Peyer's patch (tissue), 4 donors: ENCODE measurements around the gene CYP27C1.

Source experiments
- POLR2A ChIP-seq, 2 donors: fragments of 450-650 bp; IDR thresholded peaks; one replicate each; pipeline ENCODE4 v1.5.1; 2017; ENCODE audit warnings: antibody characterized with exemption in 2 of 2, mild to moderate bottlenecking in 2 of 2, moderate library complexity in 2 of 2
- TF ChIP-seq, protein P1 (sequence below), 6 experiments: fragments of 450-650 bp in 4 of 6; fragments of 200-600 bp in 2 of 6; sonication (generic) in 1 of 6; IDR thresholded peaks; one replicate each; pipeline ENCODE4 v1.5.1; 2017 to 2019; ENCODE audit warnings: antibody characterized with exemption in 6 of 6, mild to moderate bottlenecking in 3 of 6, moderate library complexity in 1 of 6

DNA sequence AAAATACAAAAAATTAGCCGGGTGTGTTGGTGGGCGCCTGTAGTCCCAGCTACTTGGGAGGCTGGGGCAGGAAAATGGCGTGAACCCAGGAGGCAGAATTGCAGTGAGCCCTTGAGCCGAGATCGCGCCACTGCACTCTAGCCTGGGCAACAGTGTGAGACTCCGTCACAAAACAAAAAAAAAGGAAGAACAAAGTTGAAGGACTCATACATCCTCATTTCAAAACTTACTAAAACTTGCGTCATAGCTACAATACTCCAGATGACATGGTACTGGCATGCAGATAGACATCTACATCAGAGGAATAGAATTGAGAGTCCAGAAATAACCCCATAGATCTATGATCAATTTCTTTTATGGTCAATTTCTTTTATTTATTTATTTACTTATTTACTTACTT is 13.6 kb upstream of the CYP27C1 start:
- TF ChIP-seq, protein P1, sequence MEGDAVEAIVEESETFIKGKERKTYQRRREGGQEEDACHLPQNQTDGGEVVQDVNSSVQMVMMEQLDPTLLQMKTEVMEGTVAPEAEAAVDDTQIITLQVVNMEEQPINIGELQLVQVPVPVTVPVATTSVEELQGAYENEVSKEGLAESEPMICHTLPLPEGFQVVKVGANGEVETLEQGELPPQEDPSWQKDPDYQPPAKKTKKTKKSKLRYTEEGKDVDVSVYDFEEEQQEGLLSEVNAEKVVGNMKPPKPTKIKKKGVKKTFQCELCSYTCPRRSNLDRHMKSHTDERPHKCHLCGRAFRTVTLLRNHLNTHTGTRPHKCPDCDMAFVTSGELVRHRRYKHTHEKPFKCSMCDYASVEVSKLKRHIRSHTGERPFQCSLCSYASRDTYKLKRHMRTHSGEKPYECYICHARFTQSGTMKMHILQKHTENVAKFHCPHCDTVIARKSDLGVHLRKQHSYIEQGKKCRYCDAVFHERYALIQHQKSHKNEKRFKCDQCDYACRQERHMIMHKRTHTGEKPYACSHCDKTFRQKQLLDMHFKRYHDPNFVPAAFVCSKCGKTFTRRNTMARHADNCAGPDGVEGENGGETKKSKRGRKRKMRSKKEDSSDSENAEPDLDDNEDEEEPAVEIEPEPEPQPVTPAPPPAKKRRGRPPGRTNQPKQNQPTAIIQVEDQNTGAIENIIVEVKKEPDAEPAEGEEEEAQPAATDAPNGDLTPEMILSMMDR (IDR thresholded peaks at IDR 0.05), result no peak
- no peak for TF ChIP-seq POLR2A (IDR thresholded peaks at IDR 0.05)
